ENCODE data around the gene FNDC10.

Gene FNDC10

GRCh38 chr1:1616045-1616790 is 16.3 kb upstream of the FNDC10 start:
- DNase-seq (ENCODE audit: low read depth in 2 of 2), result no peak

- peak; percentile 97 for DNase-seq (ENCODE audit: low read depth in 2 of 2)
Observed at GRCh38 chr1:1615256-1616044, 15.5 kb upstream of the FNDC10 start, which contains the start of gene MIB2. TSS of gene MIB2 (plus strand) at chr1:1615500. CDS start at chr1:1623453, 7,953 bp downstream.

GRCh38 chr1:1614954-1615255 is 15.0 kb upstream of the FNDC10 start:
- no peak for DNase-seq (ENCODE audit: low read depth in 2 of 2)

- DNase-seq (ENCODE audit: low read depth in 2 of 2), result no peak
Observed at GRCh38 chr1:1614204-1614953, 14.4 kb upstream of the FNDC10 start.

GRCh38 chr1:1613509-1614082 is 13.7 kb upstream of the FNDC10 start:
- DNase-seq (ENCODE audit: low read depth in 2 of 2), result no peak

- no peak for DNase-seq (ENCODE audit: low read depth in 2 of 2)
Observed at GRCh38 chr1:1612104-1612400, 12.1 kb upstream of the FNDC10 start.

GRCh38 chr1:1610796-1611195 is 10.9 kb upstream of the FNDC10 start:
- no peak for DNase-seq (ENCODE audit: low read depth in 2 of 2)

GRCh38 chr1:1609822-1610485 is 10.0 kb upstream of the FNDC10 start:
- no peak for DNase-seq (ENCODE audit: low read depth in 2 of 2)

GRCh38 chr1:1606232-1606631 is 6.3 kb upstream of the FNDC10 start:
- DNase-seq (ENCODE audit: low read depth in 2 of 2), result no peak

- DNase-seq (ENCODE audit: low read depth in 2 of 2), result no peak
Observed at GRCh38 chr1:1605724-1606123, 5.8 kb upstream of the FNDC10 start.

GRCh38 chr1:1605034-1605591 is 5.2 kb upstream of the FNDC10 start:
- no peak for DNase-seq (ENCODE audit: low read depth in 2 of 2)

- no peak for DNase-seq (ENCODE audit: low read depth in 2 of 2)
Observed at GRCh38 chr1:1604374-1605033, 4.6 kb upstream of the FNDC10 start.

GRCh38 chr1:1603671-1604373 is 3.9 kb upstream of the FNDC10 start:
- no peak for DNase-seq (ENCODE audit: low read depth in 2 of 2)

GRCh38 chr1:1602968-1603506 is 3.1 kb upstream of the FNDC10 start:
- no peak for DNase-seq (ENCODE audit: low read depth in 2 of 2)

- DNase-seq (ENCODE audit: low read depth in 2 of 2), result no peak
Observed at GRCh38 chr1:1602304-1602967, 2.5 kb upstream of the FNDC10 start.

GRCh38 chr1:1601564-1602303 is 1.8 kb upstream of the FNDC10 start:
- DNase-seq (ENCODE audit: low read depth in 2 of 2), result no peak

GRCh38 chr1:1600861-1601563 is 1.1 kb upstream of the FNDC10 start:
- DNase-seq (ENCODE audit: low read depth in 2 of 2), result no peak
